ENCODE measurements around the gene INPPL1.

INPPL1 gene

DNA sequence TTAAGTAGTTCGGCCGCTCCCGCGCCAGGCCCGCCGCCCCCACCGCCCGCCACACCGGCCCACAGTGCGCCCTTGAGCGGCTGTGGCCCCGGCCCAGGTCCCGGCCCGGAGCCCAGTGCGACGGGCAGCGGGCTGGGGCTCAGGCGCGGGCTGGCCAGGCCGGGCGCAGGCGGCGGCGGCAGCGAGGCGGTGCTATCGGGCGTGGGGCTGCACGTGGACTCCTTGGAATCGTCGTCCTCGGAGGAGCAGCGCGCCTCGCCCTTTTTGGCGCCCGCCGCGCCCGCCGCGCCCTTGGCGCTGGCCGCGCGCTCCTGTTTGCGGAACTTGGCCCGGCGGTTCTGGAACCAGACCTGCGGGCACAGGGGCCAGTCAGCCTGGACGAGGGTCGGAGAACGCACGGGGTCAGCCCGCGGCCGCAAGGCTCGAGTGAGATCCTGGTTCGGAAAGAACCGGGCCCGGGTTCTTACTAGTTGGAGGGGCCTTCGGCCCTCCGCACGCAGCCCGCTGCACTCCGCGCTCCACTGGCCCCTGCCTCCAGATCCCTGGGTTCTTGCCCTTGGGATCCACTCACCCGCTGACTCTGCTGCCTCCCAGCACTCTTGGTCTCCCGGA is 15.4 kb downstream of the INPPL1 start:
- in situ Hi-C loops (cut with HindIII; ENCODE audit: low pct_ligation_motif_present, low sequenced_read_pairs) = no loop called here
- Histone ChIP-seq H3K36me3 (replicated peaks) (peaks cover 29% of the 10 kb centered on the region), H3K27me3 (replicated peaks) (peaks cover 40% of the 10 kb centered on the region), H3K4me3 (ENCODE audit: low read depth, low read length) (no peak overlapping the region), H3K27ac (no peak overlapping the region)
- DNase-seq = no peak
- TF ChIP-seq, protein P1, sequence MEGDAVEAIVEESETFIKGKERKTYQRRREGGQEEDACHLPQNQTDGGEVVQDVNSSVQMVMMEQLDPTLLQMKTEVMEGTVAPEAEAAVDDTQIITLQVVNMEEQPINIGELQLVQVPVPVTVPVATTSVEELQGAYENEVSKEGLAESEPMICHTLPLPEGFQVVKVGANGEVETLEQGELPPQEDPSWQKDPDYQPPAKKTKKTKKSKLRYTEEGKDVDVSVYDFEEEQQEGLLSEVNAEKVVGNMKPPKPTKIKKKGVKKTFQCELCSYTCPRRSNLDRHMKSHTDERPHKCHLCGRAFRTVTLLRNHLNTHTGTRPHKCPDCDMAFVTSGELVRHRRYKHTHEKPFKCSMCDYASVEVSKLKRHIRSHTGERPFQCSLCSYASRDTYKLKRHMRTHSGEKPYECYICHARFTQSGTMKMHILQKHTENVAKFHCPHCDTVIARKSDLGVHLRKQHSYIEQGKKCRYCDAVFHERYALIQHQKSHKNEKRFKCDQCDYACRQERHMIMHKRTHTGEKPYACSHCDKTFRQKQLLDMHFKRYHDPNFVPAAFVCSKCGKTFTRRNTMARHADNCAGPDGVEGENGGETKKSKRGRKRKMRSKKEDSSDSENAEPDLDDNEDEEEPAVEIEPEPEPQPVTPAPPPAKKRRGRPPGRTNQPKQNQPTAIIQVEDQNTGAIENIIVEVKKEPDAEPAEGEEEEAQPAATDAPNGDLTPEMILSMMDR (IDR thresholded peaks at IDR 0.05; ENCODE audit: low read depth, low read length, missing control alignments) = no peak

DNA sequence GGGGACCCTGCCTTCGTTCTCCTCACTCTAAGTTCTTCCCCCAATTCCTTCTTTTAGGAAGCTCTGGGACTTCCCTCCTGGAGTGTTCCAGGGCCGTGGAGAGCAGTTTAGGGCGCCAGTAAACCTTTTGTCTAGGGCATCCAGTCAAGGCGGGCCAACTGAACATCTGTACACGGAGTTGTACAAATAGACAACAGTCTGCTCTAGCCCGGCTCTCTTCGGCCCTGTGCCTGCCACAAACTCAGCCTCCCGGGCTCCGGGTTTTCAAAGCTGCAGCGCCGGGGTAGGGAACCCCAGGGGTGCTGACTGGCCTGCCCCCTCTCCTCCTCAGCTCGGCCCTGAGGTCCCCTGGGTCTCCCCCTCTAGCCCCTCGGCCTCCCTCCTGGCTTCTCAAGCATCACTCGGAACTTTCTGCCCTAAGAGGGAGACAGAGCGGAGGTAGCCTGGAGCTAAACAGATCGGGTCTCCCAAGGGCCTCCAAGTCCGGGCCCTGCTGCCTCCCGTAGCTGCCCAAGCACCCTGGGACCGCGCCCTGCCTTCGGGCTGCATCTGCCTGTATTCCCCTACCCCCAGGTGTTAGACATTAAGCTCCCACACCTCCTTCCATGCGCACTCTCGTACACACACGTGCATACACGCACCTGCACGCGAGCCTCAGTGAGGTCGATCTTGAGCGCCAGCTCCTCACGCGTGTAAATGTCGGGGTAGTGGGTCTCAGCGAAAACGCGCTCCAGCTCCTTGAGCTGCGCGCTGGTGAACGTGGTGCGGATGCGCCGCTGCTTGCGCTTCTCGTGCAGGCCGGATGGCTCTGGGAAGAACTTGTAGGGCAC is 16.1 kb downstream of the INPPL1 start:
- peaks cover 22% of the 10 kb centered on the region for H3K36me3 ChIP-seq (replicated peaks)
- no peak for DNase-seq
- TF ChIP-seq, protein P1 (IDR thresholded peaks at IDR 0.05; ENCODE audit: low read depth, low read length, missing control alignments) = no peak
- in situ Hi-C loops (cut with HindIII; ENCODE audit: low pct_ligation_motif_present, low sequenced_read_pairs) = no loop called here
- peaks cover 47% of the 10 kb centered on the region for H3K27me3 ChIP-seq (replicated peaks)
- no peak overlapping the region for H3K4me3 ChIP-seq (ENCODE audit: low read depth, low read length)
- H3K27ac ChIP-seq = no peak overlapping the region

DNA sequence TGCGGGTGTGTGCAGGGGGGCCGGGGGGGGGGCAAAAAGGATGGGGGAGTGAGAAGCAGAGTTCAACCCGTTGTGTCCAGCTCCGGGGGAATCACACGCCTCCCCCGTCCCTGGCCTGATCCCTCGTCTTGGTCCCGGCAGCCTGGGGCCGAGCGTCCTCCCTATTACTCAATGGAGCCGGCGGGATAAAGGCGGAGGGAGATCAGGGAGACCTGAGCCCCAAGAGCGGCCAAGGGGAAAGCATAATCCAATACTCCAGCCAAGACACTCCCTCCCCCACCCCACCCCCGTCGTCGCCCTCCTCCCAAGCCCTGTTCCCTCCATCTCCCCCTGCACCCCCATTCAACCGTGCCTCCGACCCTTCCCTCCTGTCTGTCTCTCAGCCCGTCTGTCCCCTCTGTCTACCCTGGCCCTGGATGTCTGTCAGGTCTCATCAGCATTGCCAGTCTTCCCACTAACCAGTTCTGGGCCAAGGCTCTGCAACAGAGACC is 16.8 kb downstream of the INPPL1 start:
- in situ Hi-C loops (cut with HindIII; ENCODE audit: low pct_ligation_motif_present, low sequenced_read_pairs) = no loop called here
- H3K36me3 ChIP-seq (replicated peaks) = peaks cover 20% of the 10 kb centered on the region
- peaks cover 52% of the 10 kb centered on the region for H3K27me3 ChIP-seq (replicated peaks)
- no peak overlapping the region for H3K27ac ChIP-seq
- no peak overlapping the region for H3K4me3 ChIP-seq (ENCODE audit: low read depth, low read length)
- TF ChIP-seq, protein P1 (IDR thresholded peaks at IDR 0.05; ENCODE audit: low read depth, low read length, missing control alignments) = no peak
- no peak for DNase-seq

DNA sequence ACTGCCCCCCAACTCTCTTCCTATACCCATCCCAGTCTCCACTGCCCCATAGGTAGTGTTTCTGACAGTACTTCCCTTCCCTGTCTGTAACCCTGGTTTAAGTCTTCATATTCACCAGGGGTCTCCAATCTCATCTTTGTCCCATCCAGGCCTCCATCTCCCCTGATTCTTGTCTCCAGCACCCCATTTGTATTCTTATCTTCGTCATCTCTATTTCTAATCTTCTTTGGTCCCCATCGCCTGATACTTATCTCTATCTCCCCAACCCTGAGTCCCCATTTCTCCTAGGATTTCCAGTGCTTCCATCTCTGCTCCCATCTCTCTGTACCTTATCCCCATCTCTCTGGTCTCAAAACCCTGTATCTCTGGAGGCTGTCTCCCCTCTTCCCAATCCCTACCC is 17.6 kb downstream of the INPPL1 start:
- no peak for DNase-seq
- Histone ChIP-seq H3K36me3 (replicated peaks) (peaks cover 12% of the 10 kb centered on the region), H3K27ac (no peak overlapping the region), H3K4me3 (ENCODE audit: low read depth, low read length) (no peak overlapping the region), H3K27me3 (replicated peaks) (peaks cover 60% of the 10 kb centered on the region)
- TF ChIP-seq, protein P1 (IDR thresholded peaks at IDR 0.05; ENCODE audit: low read depth, low read length, missing control alignments) = no peak
- in situ Hi-C loops (cut with HindIII; ENCODE audit: low pct_ligation_motif_present, low sequenced_read_pairs) = no loop called here

DNA sequence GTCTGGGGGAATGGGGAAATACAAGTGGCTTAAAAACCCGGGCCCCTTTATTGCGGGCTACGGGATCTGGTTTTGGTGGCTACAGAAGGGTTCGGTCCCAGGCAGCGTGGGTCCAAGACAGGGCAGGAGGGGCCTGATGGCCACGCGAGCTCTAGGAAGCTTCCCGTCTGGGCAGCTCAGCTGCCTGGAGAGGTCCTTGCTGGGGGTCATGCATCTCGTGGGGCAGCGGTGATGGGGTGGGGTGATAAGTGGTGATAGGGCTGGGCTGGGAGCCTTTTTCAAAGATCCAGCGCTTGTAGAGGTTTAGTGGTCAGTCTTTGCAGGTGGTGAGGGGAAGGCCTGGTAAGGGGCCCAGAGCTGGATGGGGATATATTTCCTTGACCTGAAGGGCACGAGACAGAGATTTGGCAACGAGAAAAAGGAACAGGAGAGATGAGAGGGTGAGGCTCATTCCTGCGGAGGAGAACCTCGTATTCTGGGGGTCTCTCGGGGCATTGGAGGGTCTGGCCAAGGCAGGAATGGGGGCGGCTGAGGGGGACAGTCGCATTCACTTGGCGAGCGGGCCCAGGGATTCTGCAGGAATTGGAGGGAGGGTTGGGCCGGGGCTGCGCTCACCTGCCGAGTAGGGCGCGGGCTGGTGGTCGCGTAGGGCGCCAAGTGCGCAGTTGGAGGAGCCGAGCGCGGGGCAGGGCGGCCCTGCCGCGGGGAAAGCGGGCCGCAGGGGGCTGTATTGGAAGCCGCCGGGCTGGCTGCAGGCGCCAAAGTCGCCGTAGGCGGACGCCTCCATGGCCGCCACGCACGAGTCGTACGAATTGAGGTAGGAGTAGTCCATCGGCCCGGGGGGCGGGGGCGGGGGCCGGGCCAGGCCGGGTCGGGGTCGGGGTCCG is 18.8 kb downstream of the INPPL1 start:
- Histone ChIP-seq H3K27me3 (replicated peaks) (peaks cover 63% of the 10 kb centered on the region), H3K27ac (no peak overlapping the region), H3K36me3 (replicated peaks) (peaks cover 2% of the 10 kb centered on the region), H3K4me3 (ENCODE audit: low read depth, low read length) (no peak overlapping the region)
- in situ Hi-C loops (cut with HindIII; ENCODE audit: low pct_ligation_motif_present, low sequenced_read_pairs) = no loop called here
- TF ChIP-seq, protein P1 (IDR thresholded peaks at IDR 0.05; ENCODE audit: low read depth, low read length, missing control alignments) = no peak
- DNase-seq = no peak
